Measurements from ENCODE around the gene CCDC88B.
A peak's percentile ranks its signal among the peaks of the same experiment; 100 is the strongest.

- TF ChIP-seq ZBTB33 (IDR thresholded peaks at IDR 0.05): no peak
- TF ChIP-seq PBX3 (IDR thresholded peaks at IDR 0.05; ENCODE audit: insufficient replicate concordance, low read depth, low read length): no peak
- TF ChIP-seq NBN (IDR thresholded peaks at IDR 0.05): peak; percentile 47; the same call in 1 of the 2 replicates
- no peak for TF ChIP-seq FOS (IDR thresholded peaks at IDR 0.05; ENCODE audit: borderline replicate concordance, extremely low read depth, insufficient read length)
- no peak for TF ChIP-seq BRCA1 (IDR thresholded peaks at IDR 0.05; ENCODE audit: low read depth, low read length)
- TF ChIP-seq MLLT1 (IDR thresholded peaks at IDR 0.05): no peak
- peak; percentile 47 to 55 (median 52) for TF ChIP-seq CTCF (IDR thresholded peaks at IDR 0.05 in 2 of 3, conservative IDR thresholded peaks at IDR 0.05 in 1 of 3; ENCODE audit: control insufficient read depth in 2 of 3, extremely low read depth in 1 of 3, insufficient read depth in 1 of 3, low read depth in 3 of 3, low read length in 3 of 3)
- TF ChIP-seq EZH2 (IDR thresholded peaks at IDR 0.05; ENCODE audit: borderline replicate concordance, control insufficient read depth, low read depth, low read length): no peak
These were observed 34.1 kb upstream of the CCDC88B start for GRCh38 chr11:64305691-64306562.
